Endothelial cell of umbilical vein (primary cell): ENCODE data around the gene MYO16.

Experiments used
- CTCF ChIP-seq, 2 donors: IDR thresholded peaks; 1 replicate in 1 of 2; 2 replicates in 1 of 2; pipeline ENCODE4 v1.5.1; 2011; ENCODE audit warnings: low read length in 2 of 2, mild to moderate bottlenecking in 2 of 2, moderate library complexity in 2 of 2, control low read depth in 1 of 2, inconsistent platforms in 1 of 2, low read depth in 1 of 2; ENCODE audit not compliant: insufficient read depth in 1 of 2; ENCODE audit errors: extremely low read depth in 1 of 2
- EZH2 ChIP-seq: IDR thresholded peaks from 2 replicates; pipeline ENCODE4 v1.6.1; 2012; ENCODE audit warnings: borderline replicate concordance, low read depth, mild to moderate bottlenecking, moderate library complexity, low read length, inconsistent platforms; ENCODE audit not compliant: severe bottlenecking
- JUN ChIP-seq: IDR thresholded peaks from 2 replicates; pipeline ENCODE4 v1.6.1; 2011; ENCODE audit warnings: borderline replicate concordance, low read depth; ENCODE audit not compliant: insufficient read length, insufficient read depth
- POLR2A ChIP-seq: IDR thresholded peaks from 2 replicates; pipeline ENCODE4 v1.6.1; 2012; ENCODE audit warnings: low read depth, mild to moderate bottlenecking, control low read depth, low read length

- no peak for TF ChIP-seq CTCF (IDR thresholded peaks at IDR 0.05; ENCODE audit: extremely low read depth in 1 of 2, insufficient read depth in 1 of 2, low read depth in 1 of 2, low read length in 2 of 2)
- no peak for TF ChIP-seq POLR2A
- TF ChIP-seq EZH2 = no peak
- no peak for TF ChIP-seq JUN
These were observed 471.4 kb downstream of the MYO16 start for GRCh38 chr13:109100705-109101304.
